HG02642 (cell line): ENCODE data around the gene POLR1A.

Experiments
- ATAC-seq: cut with Tn5 transposase; IDR thresholded peaks from one replicate; pipeline ENCODE4 v1.9.1; 2021; ENCODE audit warnings: mild to moderate bottlenecking; ENCODE audit not compliant: unreplicated experiment, poor library complexity

Gene POLR1A

GRCh38 chr2:85987266-85988174 lies 118.2 kb downstream of the POLR1A start:
- ATAC-seq: no peak

GRCh38 chr2:85986121-85986520 lies 119.6 kb downstream of the POLR1A start:
- no peak for ATAC-seq

DNA sequence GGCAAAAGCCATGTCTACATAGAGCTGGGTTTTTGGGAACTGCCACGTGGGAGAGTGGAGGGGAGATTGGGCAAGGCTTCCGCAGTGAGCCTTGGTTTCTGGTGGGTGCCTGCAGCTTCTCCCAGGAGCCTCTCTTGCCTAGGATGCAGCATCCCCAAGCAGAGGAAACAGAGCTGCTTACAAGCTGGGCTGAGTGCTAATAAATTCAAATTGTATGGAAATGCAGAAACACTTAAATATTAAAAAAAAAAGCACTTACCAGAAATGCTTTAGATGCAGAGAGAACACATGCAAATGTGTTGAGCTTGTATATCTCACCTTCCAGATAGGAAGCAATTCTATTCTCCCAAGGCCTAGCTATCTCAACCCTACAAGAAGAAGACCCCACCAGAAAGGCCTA lies 120.9 kb downstream of the POLR1A start:
- ATAC-seq: no peak

DNA sequence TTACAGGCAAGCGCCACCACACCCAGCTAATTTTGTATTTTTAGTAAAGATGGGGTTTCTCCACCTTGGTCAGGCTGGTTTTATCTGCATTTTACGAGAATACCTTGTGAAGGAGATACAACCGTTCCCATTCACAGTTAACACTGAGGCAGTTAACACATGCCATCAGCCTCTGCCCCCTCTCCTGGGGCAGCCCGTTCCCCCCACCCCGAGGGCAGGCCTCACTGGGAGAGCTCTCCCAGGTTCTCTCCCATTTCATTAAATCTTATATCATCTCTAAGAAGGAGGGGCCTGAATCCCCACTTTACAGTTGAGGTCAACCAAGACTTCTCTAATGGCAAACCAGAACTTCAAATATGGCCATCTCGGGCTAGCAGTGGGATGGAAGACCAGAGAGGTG lies 121.9 kb downstream of the POLR1A start:
- ATAC-seq: no peak

DNA sequence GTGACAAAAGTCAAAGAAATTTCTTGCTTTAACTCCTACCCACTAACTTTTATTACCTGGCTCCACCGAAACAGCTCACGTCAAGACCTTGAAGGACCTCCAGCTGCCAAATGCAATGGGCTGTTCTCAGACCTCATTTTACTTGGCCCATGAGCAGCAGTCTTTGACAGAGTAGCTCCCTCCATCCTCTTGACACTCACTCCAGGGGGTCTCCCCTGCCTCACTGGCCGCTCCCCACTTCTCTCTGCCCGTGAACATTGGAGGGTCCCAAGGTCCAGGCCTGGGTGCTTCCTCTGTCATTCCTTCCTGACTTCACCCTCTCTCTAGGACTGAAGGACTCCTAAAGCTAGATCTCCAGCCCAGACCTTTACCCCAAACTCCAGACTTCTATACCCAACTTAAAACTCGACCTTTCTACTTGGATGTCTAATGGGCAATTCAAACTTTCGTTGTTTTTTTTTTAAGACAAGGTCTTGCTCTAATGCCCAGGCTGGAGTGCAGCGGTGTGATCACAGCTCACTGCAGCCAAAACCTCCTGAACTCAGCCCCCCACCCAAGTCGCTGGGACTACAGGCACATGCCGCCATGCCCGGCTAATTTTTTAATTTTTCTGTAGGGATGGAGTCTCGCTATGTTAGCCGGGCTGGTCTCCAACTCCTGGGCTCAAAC lies 124.0 kb downstream of the POLR1A start:
- ATAC-seq: no peak

DNA sequence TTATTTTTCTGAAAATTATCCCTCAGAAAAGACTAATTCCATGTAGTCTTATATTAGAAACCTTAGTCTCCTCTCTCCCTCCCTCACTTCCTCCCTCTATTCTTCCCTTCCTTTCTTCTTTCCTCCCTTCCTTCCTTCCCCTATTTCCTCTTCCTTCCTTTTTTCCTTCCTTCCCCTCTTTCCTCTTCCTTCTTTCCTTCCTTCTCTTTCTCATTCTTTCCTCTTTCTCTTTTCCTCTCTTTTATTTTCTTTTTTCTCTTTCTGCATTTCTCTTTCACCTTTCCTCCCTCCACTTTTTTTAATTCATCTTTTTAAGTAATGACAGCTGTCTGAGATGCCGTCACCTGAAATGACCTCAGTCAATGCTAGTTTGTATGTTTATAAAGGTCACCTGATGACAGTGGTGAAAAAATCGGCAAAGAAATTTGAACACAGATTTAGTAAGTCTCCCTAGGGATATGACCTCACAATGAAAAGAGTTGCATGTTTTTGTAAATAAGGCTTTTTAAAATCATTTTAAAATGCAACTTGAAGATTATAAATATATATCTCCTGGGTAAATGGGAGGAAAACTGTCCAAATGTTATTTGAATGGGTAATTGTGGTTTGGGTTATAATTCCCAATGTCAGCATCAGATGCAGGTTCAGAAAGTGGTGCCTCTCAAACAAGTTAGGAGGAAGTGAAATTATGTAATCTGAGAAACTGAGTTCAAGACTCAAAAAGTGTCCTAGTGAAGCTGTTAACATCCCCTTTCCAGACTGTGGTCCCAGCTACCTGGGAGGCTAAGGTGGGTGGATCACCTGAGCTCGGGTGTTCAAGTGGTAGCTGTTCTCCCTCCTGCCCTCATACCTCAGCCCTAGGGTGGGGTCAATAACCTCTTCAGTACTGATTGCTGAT lies 126.6 kb downstream of the POLR1A start:
- ATAC-seq: no peak

DNA sequence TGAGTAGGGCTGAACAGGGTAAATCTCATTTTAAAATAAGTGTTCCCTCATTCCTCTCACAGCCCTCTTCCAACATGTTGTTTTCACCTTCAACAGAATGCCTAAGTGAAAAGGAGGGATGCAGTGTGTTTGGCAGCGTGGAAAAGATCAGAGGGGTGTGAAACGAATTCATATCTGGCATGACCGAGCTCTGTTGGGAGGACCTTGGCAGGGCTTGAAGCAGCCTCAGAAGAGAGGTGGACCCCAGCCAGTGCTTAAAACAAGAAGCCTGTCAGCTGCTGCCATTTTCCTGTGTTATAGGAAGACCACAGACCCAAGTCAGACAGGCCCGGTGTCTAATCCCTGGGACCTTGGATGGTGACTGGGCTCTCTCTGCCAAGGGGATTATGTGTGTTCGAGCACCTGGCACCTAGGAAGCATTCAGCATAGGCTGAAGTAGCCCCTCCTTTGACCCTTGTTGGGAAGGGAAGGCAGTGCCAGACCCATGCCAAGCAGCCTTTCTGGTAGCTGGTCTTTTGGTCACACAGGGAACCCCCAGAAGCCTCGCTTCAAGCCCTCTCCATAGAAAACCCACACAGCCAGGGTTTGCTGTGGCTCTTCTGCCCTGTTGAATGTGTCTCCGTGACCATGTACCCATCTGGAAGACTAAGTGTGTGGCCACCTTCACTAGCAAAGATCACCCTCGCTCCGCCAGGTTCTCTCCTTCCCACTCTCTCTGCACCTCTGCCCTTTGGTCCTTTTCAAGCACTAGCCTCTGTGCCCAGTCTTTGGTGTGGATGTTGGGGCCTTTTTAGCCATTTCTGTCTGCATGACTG lies 129.4 kb downstream of the POLR1A start:
- ATAC-seq: no peak

GRCh38 chr2:85975581-85975980 lies 130.1 kb downstream of the POLR1A start:
- ATAC-seq: no peak

GRCh38 chr2:85974390-85974789 lies 131.3 kb downstream of the POLR1A start:
- ATAC-seq: no peak

GRCh38 chr2:85972355-85972754 lies 133.3 kb downstream of the POLR1A start:
- ATAC-seq: no peak

- no peak for ATAC-seq
These were observed 134.3 kb downstream of the POLR1A start for GRCh38 chr2:85971366-85971765.
